GM23338 (cell line): ENCODE data around the gene IL1F10. TPM values are rescaled to one million over a fixed set of nuclear protein-coding genes. Genes with fewer than 3 reads are reported as not detected.

Experiments
- ATAC-seq: fragments of 200-7000 bp; cut with Tn5 transposase; 3 replicates; pipeline ENCODE4 v1.9.1; 2020
- DNase-seq: peaks from one replicate; pipeline ENCODE4 v3.0.0-alpha.2; 2015; ENCODE audit warnings: low spot score
- H2AFZ ChIP-seq: fragments of 200-600 bp; sonication (generic); 2 replicates; pipeline ENCODE4 v1.8.0; 2016; ENCODE audit warnings: antibody characterized with exemption, mild to moderate bottlenecking, moderate library complexity
- H3F3A ChIP-seq: fragments of 200-600 bp; sonication (generic); replicated peaks from 2 replicates; pipeline ENCODE4 v1.8.0; 2017; ENCODE audit warnings: antibody characterized with exemption, mixed run types, low read depth
- H3K27ac ChIP-seq: fragments of 200-600 bp; sonication (generic); 2 replicates; pipeline ENCODE4 v1.6.1; 2016; ENCODE audit warnings: low read depth
- H3K27me3 ChIP-seq: fragments of 200-600 bp; sonication (generic); 2 replicates; pipeline ENCODE4 v1.8.0; 2016; ENCODE audit warnings: mild to moderate bottlenecking, mixed run types, moderate library complexity; ENCODE audit not compliant: insufficient read depth
- H3K36me3 ChIP-seq: fragments of 200-600 bp; sonication (generic); 2 replicates; pipeline ENCODE4 v1.8.0; 2016; ENCODE audit warnings: mild to moderate bottlenecking; ENCODE audit not compliant: insufficient read depth
- H3K4me1 ChIP-seq: fragments of 200-600 bp; sonication (generic); 2 replicates; pipeline ENCODE4 v1.8.0; 2016; ENCODE audit warnings: mild to moderate bottlenecking, moderate library complexity; ENCODE audit not compliant: insufficient read depth
- H3K4me2 ChIP-seq: fragments of 200-600 bp; sonication (generic); 2 replicates; pipeline ENCODE4 v1.7.1; 2017; ENCODE audit warnings: mixed run types
- H3K4me3 ChIP-seq: fragments of 200-600 bp; sonication (generic); 2 replicates; pipeline ENCODE4 v1.6.1; 2016; ENCODE audit warnings: mixed run types
- H3K79me2 ChIP-seq: fragments of 200-600 bp; sonication (generic); replicated peaks from 2 replicates; pipeline ENCODE4 v1.8.0; 2017; ENCODE audit warnings: mild to moderate bottlenecking; ENCODE audit not compliant: insufficient read depth
- H3K9me2 ChIP-seq: fragments of 200-600 bp; sonication (generic); 2 replicates; pipeline ENCODE4 v1.8.0; 2017; ENCODE audit not compliant: insufficient read depth
- H4K20me1 ChIP-seq: fragments of 200-600 bp; sonication (generic); replicated peaks from 2 replicates; pipeline ENCODE4 v1.8.0; 2017; ENCODE audit warnings: mild to moderate bottlenecking; ENCODE audit not compliant: insufficient read depth
- H3K27ac Mint-ChIP-seq: 2 replicates; pipeline ENCODE4 v1.8.0; 2020; ENCODE audit warnings: inconsistent platforms, mild to moderate bottlenecking, moderate library complexity, mixed read lengths
- H3K27me3 Mint-ChIP-seq: 3 replicates; pipeline ENCODE4 v1.8.0; 2022; ENCODE audit warnings: low read depth, mild to moderate bottlenecking, moderate library complexity, mixed read lengths, inconsistent platforms; ENCODE audit not compliant: insufficient read depth, poor library complexity
- H3K36me3 Mint-ChIP-seq: 3 replicates; pipeline ENCODE4 v1.8.0; 2021; ENCODE audit warnings: low read depth, mild to moderate bottlenecking, inconsistent platforms, moderate library complexity, mixed read lengths
- H3K4me1 Mint-ChIP-seq: 3 replicates; pipeline ENCODE4 v1.8.0; 2020; ENCODE audit warnings: mild to moderate bottlenecking, inconsistent platforms, mixed read lengths
- H3K4me3 Mint-ChIP-seq: 3 replicates; pipeline ENCODE4 v1.8.0; 2021; ENCODE audit warnings: moderate library complexity, mild to moderate bottlenecking, inconsistent platforms, mixed read lengths
- H3K9me3 Mint-ChIP-seq: 3 replicates; pipeline ENCODE4 v1.8.0; 2020; ENCODE audit warnings: moderate library complexity, mild to moderate bottlenecking, inconsistent platforms, mixed read lengths
- CREB1 ChIP-seq: fragments of 250-450 bp; sonication (Bioruptor Pico); IDR thresholded peaks from 2 replicates; pipeline ENCODE4 v1.5.0; 2020; ENCODE audit warnings: low read depth, mild to moderate bottlenecking, moderate library complexity
- CTCF ChIP-seq, 2 experiments: fragments of 200-600 bp in 1 of 2; sonication (generic) in 1 of 2; conservative IDR thresholded peaks; 2 replicates each; pipeline versions ENCODE4 v1.5.1 to v1.6.1; 2016 to 2017; ENCODE audit warnings: antibody characterized with exemption in 2 of 2, low read depth in 2 of 2, mild to moderate bottlenecking in 2 of 2, moderate library complexity in 1 of 2
- ETS1 ChIP-seq: IDR thresholded peaks from 2 replicates; pipeline ENCODE4 v1.6.1; 2016; ENCODE audit warnings: antibody characterized with exemption
- EZH2 ChIP-seq: fragments of 200-600 bp; sonication (generic); IDR thresholded peaks from one replicate; pipeline ENCODE4 v1.8.0; 2017; ENCODE audit warnings: antibody characterized with exemption, mild to moderate bottlenecking, low read depth; ENCODE audit not compliant: unreplicated experiment
- EZH2phosphoT487 ChIP-seq: fragments of 200-600 bp; sonication (generic); IDR thresholded peaks from one replicate; pipeline ENCODE4 v1.8.1; 2018; ENCODE audit warnings: antibody characterized with exemption; ENCODE audit not compliant: unreplicated experiment
- JUNB ChIP-seq: IDR thresholded peaks from one replicate; pipeline ENCODE4 v1.6.1; 2016; ENCODE audit warnings: antibody characterized with exemption; ENCODE audit not compliant: unreplicated experiment
- NANOG ChIP-seq: IDR thresholded peaks from 2 replicates; pipeline ENCODE4 v1.6.1; 2016; ENCODE audit warnings: antibody characterized with exemption, borderline replicate concordance
- POLR2AphosphoS5 ChIP-seq: IDR thresholded peaks from 2 replicates; pipeline ENCODE4 v1.6.1; 2016; ENCODE audit warnings: antibody characterized with exemption, low read depth
- REST ChIP-seq: IDR thresholded peaks from one replicate; pipeline ENCODE4 v1.6.1; 2018; ENCODE audit warnings: antibody characterized with exemption; ENCODE audit not compliant: unreplicated experiment
- STAT1 ChIP-seq: IDR thresholded peaks from one replicate; pipeline ENCODE4 v1.6.1; 2016; ENCODE audit warnings: antibody characterized with exemption; ENCODE audit not compliant: unreplicated experiment
- ZNF114 ChIP-seq: fragments of 250-450 bp; sonication (Bioruptor Pico); IDR thresholded peaks from 2 replicates; pipeline ENCODE4 v1.5.0; 2020; ENCODE audit warnings: mild to moderate bottlenecking, moderate library complexity
- ZNF331 ChIP-seq: fragments of 250-450 bp; sonication (Bioruptor Pico); IDR thresholded peaks from 2 replicates; pipeline ENCODE4 v1.5.0; 2020; ENCODE audit warnings: low read depth, mild to moderate bottlenecking, moderate library complexity
- ZNF462 ChIP-seq: fragments of 250-450 bp; sonication (Bioruptor Pico); IDR thresholded peaks from 2 replicates; pipeline ENCODE4 v1.5.0; 2020; ENCODE audit warnings: mild to moderate bottlenecking, moderate library complexity
- polyA plus RNA-seq: library from polyadenylated mRNA; unstranded; fragments of >200 nt; fragmentation: Nextera tagmentation; extraction: Ambion mirVana; gene quantifications from 2 replicates; pipeline ENCODE4 v1.2.1, GENCODE V29; 2016
- total RNA-seq: library from RNA; depleted of rRNA; stranded (reverse); fragments of >200 nt; shearing (Covaris generic); gene quantifications from 2 replicates; pipeline ENCODE4 v1.2.3, GENCODE V29; 2014

IL1F10 gene
- total and polyA plus RNA-seq, 2 experiments from 2014 or later: not detected

- no peak overlapping the region for H3K4me3 ChIP-seq
- no peaks in the 10 kb centered on the region for H3F3A ChIP-seq
- H3K4me1 ChIP-seq: peaks cover 3% of the 10 kb centered on the region; the same call in 1 of the 2 replicates
- no peaks in the 10 kb centered on the region; the same call in 1 of the 3 replicates for H3K9me3 Mint-ChIP-seq
- DNase-seq (no peak), ATAC-seq (no peak)
- H3K4me2 ChIP-seq: no peak overlapping the region
- peaks cover 3% of the 10 kb centered on the region for H3K27me3 Mint-ChIP-seq
- H3K27me3 ChIP-seq: no peaks in the 10 kb centered on the region
- no peaks in the 10 kb centered on the region for H3K36me3 ChIP-seq
- no peaks in the 10 kb centered on the region for H4K20me1 ChIP-seq
- TF ChIP-seq EZH2: no peak
- TF ChIP-seq CTCF (conservative IDR thresholded peaks at IDR 0.05; ENCODE audit: low read depth in 2 of 2): no peak
- no peak for TF ChIP-seq ETS1
- no peak for TF ChIP-seq REST
- TF ChIP-seq CREB1: no peak
- no peak for TF ChIP-seq ZNF462 (CRISPR knock-in tag)
- TF ChIP-seq EZH2phosphoT487: no peak
- TF ChIP-seq ZNF114 (CRISPR knock-in tag): no peak
- no peak for TF ChIP-seq ZNF331 (CRISPR knock-in tag)
- no peak for TF ChIP-seq JUNB
- TF ChIP-seq POLR2AphosphoS5: no peak
- no peak for TF ChIP-seq NANOG
- no peak for TF ChIP-seq STAT1
- H3K27ac Mint-ChIP-seq: no peak overlapping the region
- peaks cover 10% of the 10 kb centered on the region for H3K4me1 Mint-ChIP-seq
- H3K79me2 ChIP-seq: no peaks in the 10 kb centered on the region
- peaks cover 11% of the 10 kb centered on the region; the same call in 1 of the 2 replicates for H3K9me2 ChIP-seq
- H2AFZ ChIP-seq: no peak overlapping the region
- H3K36me3 Mint-ChIP-seq: no peaks in the 10 kb centered on the region; the same call in 2 of the 3 replicates
- H3K27ac ChIP-seq: no peak overlapping the region
- H3K4me3 Mint-ChIP-seq: no peak overlapping the region
Measured at GRCh38 chr2:113032737-113033136, 35.0 kb upstream of the IL1F10 start.
